DOHH2 (cell line): Measurements from ENCODE around the gene CCDC6.

Source experiments
- H3F3A ChIP-seq: fragments of 200-600 bp; sonication (generic), shearing (Covaris generic); 2 replicates; pipeline ENCODE4 v1.6.0; 2016; ENCODE audit warnings: antibody characterized with exemption, mild to moderate bottlenecking; ENCODE audit not compliant: control insufficient read depth, insufficient read depth
- H3K27ac ChIP-seq: fragments of 200-600 bp; sonication (generic); 2 replicates; pipeline ENCODE4 v1.5.1; 2014; ENCODE audit warnings: low read depth, mild to moderate bottlenecking, low read length, moderate library complexity
- H3K27me3 ChIP-seq: fragments of 200-600 bp; sonication (generic); 2 replicates; pipeline ENCODE4 v1.6.1; 2014; ENCODE audit warnings: mild to moderate bottlenecking, low read length, mixed read lengths; ENCODE audit not compliant: control insufficient read depth
- H3K36me3 ChIP-seq: fragments of 200-600 bp; sonication (generic); 2 replicates; pipeline ENCODE4 v1.6.1; 2014; ENCODE audit warnings: mild to moderate bottlenecking, low read length, moderate library complexity, mixed read lengths; ENCODE audit not compliant: control insufficient read depth
- H3K4me1 ChIP-seq: fragments of 200-600 bp; sonication (generic); 2 replicates; pipeline ENCODE4 v1.6.1; 2014; ENCODE audit warnings: mild to moderate bottlenecking, low read length, mixed read lengths; ENCODE audit not compliant: control insufficient read depth
- H3K4me2 ChIP-seq: fragments of 200-600 bp; sonication (generic); 2 replicates; pipeline ENCODE4 v1.6.0; 2014; ENCODE audit warnings: mild to moderate bottlenecking, low read length, moderate library complexity
- H3K4me3 ChIP-seq: fragments of 200-600 bp; sonication (generic); 2 replicates; pipeline ENCODE4 v1.5.1; 2014; ENCODE audit warnings: mild to moderate bottlenecking, low read length, mixed read lengths
- H3K79me2 ChIP-seq: fragments of 200-600 bp; sonication (generic); 2 replicates; pipeline ENCODE4 v1.6.1; 2014; ENCODE audit warnings: mild to moderate bottlenecking, low read length, mixed read lengths; ENCODE audit not compliant: control insufficient read depth
- H3K9me2 ChIP-seq: fragments of 200-600 bp; sonication (generic); replicated peaks from 2 replicates; pipeline ENCODE4 v1.6.1; 2014; ENCODE audit warnings: mild to moderate bottlenecking, low read length, mixed read lengths; ENCODE audit not compliant: control insufficient read depth
- H3K9me3 ChIP-seq: fragments of 200-600 bp; sonication (generic); 2 replicates; pipeline ENCODE4 v1.6.1; 2014; ENCODE audit warnings: antibody characterized with exemption, low read length, mixed read lengths; ENCODE audit not compliant: control insufficient read depth, insufficient read depth
- H4K20me1 ChIP-seq: fragments of 200-600 bp; sonication (generic); 2 replicates; pipeline ENCODE4 v1.6.0; 2014; ENCODE audit warnings: low read depth, mild to moderate bottlenecking, antibody characterized with exemption, low read length, moderate library complexity; ENCODE audit not compliant: control insufficient read depth, insufficient read depth
- CTCF ChIP-seq: fragments of 200-600 bp; sonication (generic); IDR thresholded peaks from one replicate; pipeline ENCODE4 v1.5.1; 2014; ENCODE audit warnings: antibody characterized with exemption, mild to moderate bottlenecking, low read depth, low read length; ENCODE audit not compliant: poor library complexity, severe bottlenecking
- EZH2phosphoT487 ChIP-seq: fragments of 200-600 bp; sonication (generic); IDR thresholded peaks from 2 replicates; pipeline ENCODE4 v1.6.1; 2017; ENCODE audit warnings: borderline replicate concordance, mild to moderate bottlenecking, antibody characterized with exemption, low read length, moderate library complexity, mixed read lengths

The CCDC6 gene

GRCh38 chr10:59829024-59829423 lies 77.3 kb downstream of the CCDC6 start:
- no peaks in the 10 kb centered on the region for H4K20me1 ChIP-seq
- H3K27me3 ChIP-seq = no peaks in the 10 kb centered on the region
- peaks cover 9% of the 10 kb centered on the region for H3F3A ChIP-seq
- no peak overlapping the region for H3K27ac ChIP-seq
- no peak overlapping the region for H3K4me3 ChIP-seq
- H3K36me3 ChIP-seq = peaks cover 66% of the 10 kb centered on the region
- H3K9me2 ChIP-seq = no peaks in the 10 kb centered on the region
- no peaks in the 10 kb centered on the region for H3K9me3 ChIP-seq
- TF ChIP-seq CTCF (no peak), EZH2phosphoT487 (no peak)
- H3K4me1 ChIP-seq = peaks cover 29% of the 10 kb centered on the region
- H3K4me2 ChIP-seq = no peak overlapping the region
- peaks cover 63% of the 10 kb centered on the region for H3K79me2 ChIP-seq

GRCh38 chr10:59825932-59826331 lies 80.4 kb downstream of the CCDC6 start:
- no peak for TF ChIP-seq CTCF
- no peak for TF ChIP-seq EZH2phosphoT487
- Histone ChIP-seq H3K27me3 (no peaks in the 10 kb centered on the region), H3K79me2 (peaks cover 63% of the 10 kb centered on the region), H3K4me2 (no peak overlapping the region), H3K36me3 (peaks cover 49% of the 10 kb centered on the region), H4K20me1 (no peaks in the 10 kb centered on the region), H3K4me3 (no peak overlapping the region), H3K4me1 (peaks cover 2% of the 10 kb centered on the region; the same call in 1 of the 2 replicates), H3F3A (no peaks in the 10 kb centered on the region), H3K9me2 (no peaks in the 10 kb centered on the region), H3K9me3 (no peaks in the 10 kb centered on the region), H3K27ac (no peak overlapping the region)

- TF ChIP-seq EZH2phosphoT487 (no peak), CTCF (no peak)
- Histone ChIP-seq H3K9me2 (no peaks in the 10 kb centered on the region), H3K4me3 (no peak overlapping the region), H4K20me1 (no peaks in the 10 kb centered on the region), H3K36me3 (peaks cover 30% of the 10 kb centered on the region), H3K79me2 (peaks cover 48% of the 10 kb centered on the region), H3K9me3 (no peaks in the 10 kb centered on the region), H3K27ac (no peak overlapping the region), H3K4me1 (no peaks in the 10 kb centered on the region), H3K4me2 (no peak overlapping the region), H3K27me3 (no peaks in the 10 kb centered on the region), H3F3A (no peaks in the 10 kb centered on the region)
These were observed 82.6 kb downstream of the CCDC6 start for GRCh38 chr10:59823751-59824150.

- Histone ChIP-seq H3F3A (no peaks in the 10 kb centered on the region), H3K9me3 (no peaks in the 10 kb centered on the region), H3K36me3 (peaks cover 30% of the 10 kb centered on the region), H3K4me1 (no peaks in the 10 kb centered on the region), H4K20me1 (no peaks in the 10 kb centered on the region), H3K9me2 (no peaks in the 10 kb centered on the region), H3K27ac (no peak overlapping the region), H3K27me3 (no peaks in the 10 kb centered on the region), H3K4me3 (no peak overlapping the region), H3K79me2 (peaks cover 41% of the 10 kb centered on the region), H3K4me2 (no peak overlapping the region)
- TF ChIP-seq CTCF = no peak
- no peak for TF ChIP-seq EZH2phosphoT487
These were observed 83.2 kb downstream of the CCDC6 start for GRCh38 chr10:59823111-59823510.
